Measurements from ENCODE around the gene ZBTB45. TPM values are rescaled to one million over a fixed set of nuclear protein-coding genes. Genes with fewer than 3 reads are reported as not detected.

Gene ZBTB45
- total RNA-seq, 1 experiment from 2014 or later, result 19.7 TPM

DNA sequence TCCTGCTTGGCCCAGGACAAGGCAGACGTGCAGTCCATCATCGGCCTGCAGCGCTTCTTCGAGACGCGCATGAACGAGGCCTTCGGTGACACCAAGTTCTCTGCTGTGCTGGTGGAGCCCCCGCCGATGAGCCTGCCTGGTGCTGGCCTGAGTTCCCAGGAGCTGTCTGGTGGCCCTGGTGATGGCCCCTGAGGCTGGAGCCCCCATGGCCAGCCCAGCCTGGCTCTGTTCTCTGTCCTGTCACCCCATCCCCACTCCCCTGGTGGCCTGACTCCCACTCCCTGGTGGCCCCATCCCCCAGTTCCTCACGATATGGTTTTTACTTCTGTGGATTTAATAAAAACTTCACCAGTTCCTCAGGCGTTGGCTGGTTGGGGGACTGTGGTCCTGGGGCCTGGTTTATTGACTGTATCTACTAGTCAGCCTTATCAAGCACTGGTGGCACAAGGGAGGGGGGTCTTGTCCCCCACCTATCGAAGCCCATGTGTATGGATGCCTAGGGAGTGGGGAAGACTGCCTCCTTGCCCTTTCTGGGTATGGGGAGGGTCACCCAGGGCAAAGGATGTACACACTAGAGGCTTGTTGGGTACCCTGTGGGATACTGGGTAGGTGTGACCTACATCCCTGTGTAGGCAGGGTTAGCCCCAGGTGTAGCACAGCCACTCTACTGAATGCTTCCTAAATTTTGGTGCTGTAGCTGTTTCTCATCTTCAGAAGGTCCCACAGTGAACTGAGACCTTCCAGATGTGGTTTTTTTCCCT lies 30.9 kb upstream of the ZBTB45 start:
- Mint-ChIP-seq H3K27me3 (ENCODE audit: low read depth) (no peaks in the 10 kb centered on the region; the same call in 1 of the 2 replicates), H3K36me3 (peaks cover 74% of the 10 kb centered on the region), H3K4me3 (no peak overlapping the region), H3K27ac (no peak overlapping the region), H3K9me3 (no peaks in the 10 kb centered on the region), H3K4me1 (peaks cover 27% of the 10 kb centered on the region)
- ATAC-seq (no peak), DNase-seq (ENCODE audit: low spot score) (no peak)
- TF ChIP-seq ESRRA (CRISPR knock-in tag; IDR thresholded peaks at IDR 0.05; ENCODE audit: borderline replicate concordance), result no peak
- TF ChIP-seq, protein P1, sequence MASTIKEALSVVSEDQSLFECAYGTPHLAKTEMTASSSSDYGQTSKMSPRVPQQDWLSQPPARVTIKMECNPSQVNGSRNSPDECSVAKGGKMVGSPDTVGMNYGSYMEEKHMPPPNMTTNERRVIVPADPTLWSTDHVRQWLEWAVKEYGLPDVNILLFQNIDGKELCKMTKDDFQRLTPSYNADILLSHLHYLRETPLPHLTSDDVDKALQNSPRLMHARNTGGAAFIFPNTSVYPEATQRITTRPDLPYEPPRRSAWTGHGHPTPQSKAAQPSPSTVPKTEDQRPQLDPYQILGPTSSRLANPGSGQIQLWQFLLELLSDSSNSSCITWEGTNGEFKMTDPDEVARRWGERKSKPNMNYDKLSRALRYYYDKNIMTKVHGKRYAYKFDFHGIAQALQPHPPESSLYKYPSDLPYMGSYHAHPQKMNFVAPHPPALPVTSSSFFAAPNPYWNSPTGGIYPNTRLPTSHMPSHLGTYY (CRISPR knock-in tag; IDR thresholded peaks at IDR 0.05), result no peak
- TF ChIP-seq, protein P2, sequence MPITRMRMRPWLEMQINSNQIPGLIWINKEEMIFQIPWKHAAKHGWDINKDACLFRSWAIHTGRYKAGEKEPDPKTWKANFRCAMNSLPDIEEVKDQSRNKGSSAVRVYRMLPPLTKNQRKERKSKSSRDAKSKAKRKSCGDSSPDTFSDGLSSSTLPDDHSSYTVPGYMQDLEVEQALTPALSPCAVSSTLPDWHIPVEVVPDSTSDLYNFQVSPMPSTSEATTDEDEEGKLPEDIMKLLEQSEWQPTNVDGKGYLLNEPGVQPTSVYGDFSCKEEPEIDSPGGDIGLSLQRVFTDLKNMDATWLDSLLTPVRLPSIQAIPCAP (CRISPR knock-in tag; IDR thresholded peaks at IDR 0.05), result no peak
- no peak for TF ChIP-seq SOX15 (CRISPR knock-in tag; IDR thresholded peaks at IDR 0.05)
- TF ChIP-seq, protein P3, sequence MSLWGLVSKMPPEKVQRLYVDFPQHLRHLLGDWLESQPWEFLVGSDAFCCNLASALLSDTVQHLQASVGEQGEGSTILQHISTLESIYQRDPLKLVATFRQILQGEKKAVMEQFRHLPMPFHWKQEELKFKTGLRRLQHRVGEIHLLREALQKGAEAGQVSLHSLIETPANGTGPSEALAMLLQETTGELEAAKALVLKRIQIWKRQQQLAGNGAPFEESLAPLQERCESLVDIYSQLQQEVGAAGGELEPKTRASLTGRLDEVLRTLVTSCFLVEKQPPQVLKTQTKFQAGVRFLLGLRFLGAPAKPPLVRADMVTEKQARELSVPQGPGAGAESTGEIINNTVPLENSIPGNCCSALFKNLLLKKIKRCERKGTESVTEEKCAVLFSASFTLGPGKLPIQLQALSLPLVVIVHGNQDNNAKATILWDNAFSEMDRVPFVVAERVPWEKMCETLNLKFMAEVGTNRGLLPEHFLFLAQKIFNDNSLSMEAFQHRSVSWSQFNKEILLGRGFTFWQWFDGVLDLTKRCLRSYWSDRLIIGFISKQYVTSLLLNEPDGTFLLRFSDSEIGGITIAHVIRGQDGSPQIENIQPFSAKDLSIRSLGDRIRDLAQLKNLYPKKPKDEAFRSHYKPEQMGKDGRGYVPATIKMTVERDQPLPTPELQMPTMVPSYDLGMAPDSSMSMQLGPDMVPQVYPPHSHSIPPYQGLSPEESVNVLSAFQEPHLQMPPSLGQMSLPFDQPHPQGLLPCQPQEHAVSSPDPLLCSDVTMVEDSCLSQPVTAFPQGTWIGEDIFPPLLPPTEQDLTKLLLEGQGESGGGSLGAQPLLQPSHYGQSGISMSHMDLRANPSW (CRISPR knock-in tag; conservative IDR thresholded peaks at IDR 0.05; ENCODE audit: low read depth), result no peak
- no peak for TF ChIP-seq SMAD3 (CRISPR knock-in tag; IDR thresholded peaks at IDR 0.05; ENCODE audit: borderline replicate concordance)
- TF ChIP-seq, protein P4, sequence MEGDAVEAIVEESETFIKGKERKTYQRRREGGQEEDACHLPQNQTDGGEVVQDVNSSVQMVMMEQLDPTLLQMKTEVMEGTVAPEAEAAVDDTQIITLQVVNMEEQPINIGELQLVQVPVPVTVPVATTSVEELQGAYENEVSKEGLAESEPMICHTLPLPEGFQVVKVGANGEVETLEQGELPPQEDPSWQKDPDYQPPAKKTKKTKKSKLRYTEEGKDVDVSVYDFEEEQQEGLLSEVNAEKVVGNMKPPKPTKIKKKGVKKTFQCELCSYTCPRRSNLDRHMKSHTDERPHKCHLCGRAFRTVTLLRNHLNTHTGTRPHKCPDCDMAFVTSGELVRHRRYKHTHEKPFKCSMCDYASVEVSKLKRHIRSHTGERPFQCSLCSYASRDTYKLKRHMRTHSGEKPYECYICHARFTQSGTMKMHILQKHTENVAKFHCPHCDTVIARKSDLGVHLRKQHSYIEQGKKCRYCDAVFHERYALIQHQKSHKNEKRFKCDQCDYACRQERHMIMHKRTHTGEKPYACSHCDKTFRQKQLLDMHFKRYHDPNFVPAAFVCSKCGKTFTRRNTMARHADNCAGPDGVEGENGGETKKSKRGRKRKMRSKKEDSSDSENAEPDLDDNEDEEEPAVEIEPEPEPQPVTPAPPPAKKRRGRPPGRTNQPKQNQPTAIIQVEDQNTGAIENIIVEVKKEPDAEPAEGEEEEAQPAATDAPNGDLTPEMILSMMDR (IDR thresholded peaks at IDR 0.05), result no peak
- no peak for TF ChIP-seq NFATC4 (CRISPR knock-in tag; IDR thresholded peaks at IDR 0.05)
- no peak for TF ChIP-seq GRHL2 (CRISPR knock-in tag; IDR thresholded peaks at IDR 0.05; ENCODE audit: insufficient replicate concordance, severe bottlenecking)
- TF ChIP-seq, protein P5, sequence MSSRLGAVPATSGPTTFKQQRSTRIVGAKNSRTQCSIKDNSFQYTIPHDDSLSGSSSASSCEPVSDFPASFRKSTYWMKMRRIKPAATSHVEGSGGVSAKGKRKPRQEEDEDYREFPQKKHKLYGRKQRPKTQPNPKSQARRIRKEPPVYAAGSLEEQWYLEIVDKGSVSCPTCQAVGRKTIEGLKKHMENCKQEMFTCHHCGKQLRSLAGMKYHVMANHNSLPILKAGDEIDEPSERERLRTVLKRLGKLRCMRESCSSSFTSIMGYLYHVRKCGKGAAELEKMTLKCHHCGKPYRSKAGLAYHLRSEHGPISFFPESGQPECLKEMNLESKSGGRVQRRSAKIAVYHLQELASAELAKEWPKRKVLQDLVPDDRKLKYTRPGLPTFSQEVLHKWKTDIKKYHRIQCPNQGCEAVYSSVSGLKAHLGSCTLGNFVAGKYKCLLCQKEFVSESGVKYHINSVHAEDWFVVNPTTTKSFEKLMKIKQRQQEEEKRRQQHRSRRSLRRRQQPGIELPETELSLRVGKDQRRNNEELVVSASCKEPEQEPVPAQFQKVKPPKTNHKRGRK (CRISPR knock-in tag; IDR thresholded peaks at IDR 0.05; ENCODE audit: borderline replicate concordance), result no peak
- TF ChIP-seq ZNF416 (CRISPR knock-in tag; IDR thresholded peaks at IDR 0.05), result no peak
- TF ChIP-seq, protein P6, sequence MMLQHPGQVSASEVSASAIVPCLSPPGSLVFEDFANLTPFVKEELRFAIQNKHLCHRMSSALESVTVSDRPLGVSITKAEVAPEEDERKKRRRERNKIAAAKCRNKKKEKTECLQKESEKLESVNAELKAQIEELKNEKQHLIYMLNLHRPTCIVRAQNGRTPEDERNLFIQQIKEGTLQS (CRISPR knock-in tag; conservative IDR thresholded peaks at IDR 0.05), result no peak
- no peak for TF ChIP-seq ZNF396 (CRISPR knock-in tag; IDR thresholded peaks at IDR 0.05; ENCODE audit: borderline replicate concordance)
- no peak for TF ChIP-seq ZNF317 (CRISPR knock-in tag; IDR thresholded peaks at IDR 0.05; ENCODE audit: borderline replicate concordance, low read depth)
- CTCF ChIA-PET, result interaction anchor here (1.4 kb wide), 1 partner anchor 31 kb away, joined by 9 read pairs; the partner anchor contains the start of gene ZBTB45
- POLR2A ChIA-PET, result interaction anchor here (1.4 kb wide), 1 partner anchor 12 kb away, joined by 4 read pairs; no protein-coding TSS in a partner anchor

Measured in WTC11 (cell line).